ENCODE measurements around the gene GRHL3. TPM values are rescaled to one million over a fixed set of nuclear protein-coding genes. Genes with fewer than 3 reads are reported as not detected.

The GRHL3 gene
- total RNA-seq, 4 donors from 2014 or later = not detected

GRCh38 chr1:24361811-24362210 is 42.7 kb downstream of the GRHL3 start:
- TF ChIP-seq CTCF (IDR thresholded peaks at IDR 0.05; ENCODE audit: low read depth) = no peak

- TF ChIP-seq CTCF (IDR thresholded peaks at IDR 0.05; ENCODE audit: low read depth) = no peak
Measured at GRCh38 chr1:24362396-24362795, 43.2 kb downstream of the GRHL3 start.

GRCh38 chr1:24362982-24363614 is 43.9 kb downstream of the GRHL3 start:
- no peak for TF ChIP-seq CTCF (IDR thresholded peaks at IDR 0.05; ENCODE audit: low read depth)

- no peak for TF ChIP-seq CTCF (IDR thresholded peaks at IDR 0.05; ENCODE audit: low read depth)
Measured at GRCh38 chr1:24363994-24364393, 44.8 kb downstream of the GRHL3 start.

- TF ChIP-seq CTCF (IDR thresholded peaks at IDR 0.05; ENCODE audit: low read depth) = no peak
Measured at GRCh38 chr1:24364605-24364974, 45.4 kb downstream of the GRHL3 start.

- no peak for TF ChIP-seq CTCF (IDR thresholded peaks at IDR 0.05; ENCODE audit: low read depth)
Measured at GRCh38 chr1:24364975-24365678, 46.0 kb downstream of the GRHL3 start.

GRCh38 chr1:24366707-24367106 is 47.5 kb downstream of the GRHL3 start:
- no peak for TF ChIP-seq CTCF (IDR thresholded peaks at IDR 0.05; ENCODE audit: low read depth)

All from subcutaneous adipose tissue (tissue), 4 donors.